T47D (cell line): ENCODE measurements around the gene CLEC17A.

ENCODE experiments used
- DNase-seq, 2 experiments: peaks; one replicate each; pipeline versions ENCODE4 v3.0.0 to v3.0.0-alpha.2; 2011 to 2012; ENCODE audit warnings: low read depth in 1 of 2, low spot score in 1 of 2
- JUND ChIP-seq: IDR thresholded peaks from 2 replicates; pipeline ENCODE4 v1.6.1; 2012; ENCODE audit warnings: low read depth
- in situ Hi-C: cut with HindIII; loops from 2 replicates; pipeline ENCODE4 v1.10.0; 2016; ENCODE audit warnings: low sequenced_read_pairs, low pct_unique_long_range_greater_than_20kb

CLEC17A gene

DNA sequence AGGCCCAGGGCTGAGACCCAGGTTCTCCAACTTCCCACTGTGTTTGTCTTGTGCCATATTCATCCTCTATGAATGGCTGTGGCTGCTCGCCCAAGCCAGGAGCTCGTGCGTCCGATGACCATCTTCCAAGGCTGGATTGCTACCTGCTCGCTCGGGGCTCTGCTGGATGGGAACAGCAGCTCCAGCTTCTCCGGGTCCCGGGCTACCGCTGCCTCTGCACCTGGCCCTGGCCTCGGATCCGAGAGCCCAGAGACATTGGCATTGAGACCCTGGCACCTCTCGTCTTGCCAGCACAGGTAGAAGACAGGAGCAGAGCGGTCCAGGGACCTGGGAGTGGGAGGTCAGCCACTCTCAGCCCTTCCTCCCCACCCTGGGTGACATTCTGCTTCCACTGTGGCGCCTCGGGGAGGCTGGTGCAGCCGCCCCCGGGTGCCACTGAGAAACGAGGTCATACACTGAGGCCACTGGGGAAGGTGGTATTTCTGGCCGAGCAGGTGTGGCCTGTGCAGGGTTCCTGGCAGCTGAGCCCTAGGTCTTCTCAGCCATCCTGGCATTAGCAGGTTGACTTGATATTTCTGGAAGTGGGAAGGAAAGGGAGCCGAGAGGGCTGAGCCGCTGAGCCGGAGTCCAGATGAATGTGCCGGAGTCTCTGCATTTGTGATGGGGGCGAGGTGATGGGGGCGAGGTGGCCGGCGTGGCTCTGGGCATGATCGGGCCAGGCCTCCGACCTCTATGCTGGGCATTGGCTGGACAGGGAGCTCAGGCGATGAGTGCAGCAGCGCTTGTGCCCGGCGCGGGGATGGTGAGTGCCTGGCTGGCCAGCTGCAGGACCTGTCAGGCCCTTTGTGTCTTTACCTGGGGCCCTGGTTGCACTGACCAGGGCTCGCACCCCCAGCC, 29.6 kb upstream of the CLEC17A start:
- DNase-seq = peak in 1 of 2 experiments; percentile 76
- in situ Hi-C loops = no loop called here
- TF ChIP-seq JUND = no peak

DNA sequence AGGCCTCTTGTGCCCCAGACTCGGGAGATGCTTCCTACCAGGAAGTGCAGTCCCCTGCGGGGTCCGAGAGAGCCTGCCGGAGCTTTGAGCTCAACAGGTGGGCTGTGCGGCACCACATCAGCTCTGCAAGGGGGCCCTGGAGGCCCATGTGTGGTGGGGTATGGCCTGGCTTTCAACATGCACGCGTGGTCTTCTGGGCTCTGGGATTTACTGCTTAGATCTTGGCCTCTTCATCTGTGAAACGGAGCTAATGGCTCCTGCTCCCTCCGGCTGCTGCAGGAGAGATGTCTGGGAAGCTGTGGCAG, 29.0 kb upstream of the CLEC17A start:
- no peak for DNase-seq
- TF ChIP-seq JUND = no peak
- in situ Hi-C loops = no loop called here

DNA sequence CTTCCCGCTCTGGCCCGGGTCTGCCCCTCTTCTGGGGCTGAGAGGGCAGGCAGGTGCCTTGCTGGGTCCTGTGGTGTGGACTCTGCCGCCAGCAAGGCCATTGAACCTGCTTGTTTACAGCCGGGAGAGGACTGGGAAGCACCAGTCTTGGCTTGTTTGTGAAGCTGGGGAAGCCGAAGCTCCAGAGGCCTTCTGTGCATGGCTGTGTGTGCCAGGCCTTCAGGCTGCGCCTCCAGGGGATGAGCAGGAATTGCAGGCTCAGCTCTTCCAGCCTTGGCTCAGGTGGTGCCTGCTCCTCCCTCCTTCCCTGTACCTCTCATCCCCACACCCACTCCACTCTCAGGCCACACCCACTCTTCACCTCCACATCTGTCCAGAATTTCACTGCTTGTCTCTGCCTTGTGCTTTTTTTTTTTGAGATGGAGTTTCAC, 28.5 kb upstream of the CLEC17A start:
- TF ChIP-seq JUND = no peak
- in situ Hi-C loops = no loop called here
- DNase-seq = peak in 1 of 2 experiments; percentile 82

DNA sequence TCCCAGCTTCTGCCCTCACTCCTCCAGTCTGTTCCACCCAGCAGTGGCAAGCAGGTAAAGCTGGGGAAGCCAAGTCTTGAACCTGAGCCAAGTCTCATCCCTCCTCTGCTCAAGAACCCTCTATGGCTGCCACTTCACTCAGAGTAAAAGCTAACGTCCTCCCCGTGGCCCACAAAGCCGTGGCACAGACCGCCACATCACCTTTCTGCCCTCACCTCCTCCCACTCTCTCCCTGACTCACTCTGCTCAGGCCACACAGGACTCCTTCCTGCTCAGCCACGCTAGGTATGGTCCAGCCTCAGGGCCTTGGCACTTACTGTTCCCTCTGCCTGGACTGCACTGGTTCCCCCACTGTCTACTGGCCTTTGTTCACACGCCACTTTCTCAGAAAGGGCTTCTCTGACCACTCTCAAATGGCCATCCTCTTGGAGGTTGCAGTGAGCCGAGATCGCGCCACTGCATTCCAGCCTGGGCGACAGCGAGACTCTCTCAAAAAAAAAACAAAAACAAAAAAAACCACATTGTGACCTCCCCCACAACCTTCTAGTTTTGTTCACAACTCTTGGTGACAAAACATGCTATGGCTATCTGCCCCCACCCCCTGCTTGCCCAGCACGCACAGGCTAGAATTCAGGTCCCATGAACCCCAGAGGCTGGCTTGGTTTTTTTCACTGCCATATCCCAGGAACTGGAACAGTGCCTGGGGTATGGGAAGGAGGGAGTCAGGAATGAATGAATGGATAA, 26.8 kb upstream of the CLEC17A start:
- no peak for TF ChIP-seq JUND
- in situ Hi-C loops = no loop called here
- peak in 1 of 2 experiments; percentile 66 for DNase-seq

DNA sequence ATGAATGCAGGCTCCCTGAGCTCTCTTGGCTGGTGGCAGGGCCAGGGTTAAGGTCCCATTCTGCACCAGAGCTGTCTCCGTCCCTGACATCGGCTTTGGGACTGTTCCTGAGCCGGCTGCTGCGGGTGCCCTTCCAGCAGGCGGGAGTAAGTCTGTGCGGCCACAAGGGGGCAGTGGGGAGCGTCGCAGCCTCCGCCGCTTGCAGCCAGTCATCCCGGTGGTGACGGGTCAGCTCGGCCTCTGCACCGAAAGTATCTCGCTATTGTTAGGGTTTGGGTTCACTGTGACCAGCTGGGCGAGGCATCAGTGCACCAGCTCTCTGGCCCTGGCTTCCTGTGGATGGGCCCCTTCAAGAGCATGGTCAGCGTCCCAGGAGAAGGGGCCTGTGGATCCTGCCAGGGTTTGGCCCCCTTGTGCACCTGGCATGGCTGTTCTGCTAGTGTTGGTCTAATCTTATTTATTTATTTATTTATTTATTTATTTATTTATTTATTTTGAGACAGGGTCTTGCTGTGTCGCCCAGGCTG, 26.2 kb upstream of the CLEC17A start:
- peak in 1 of 2 experiments; percentile 78 for DNase-seq
- in situ Hi-C loops = no loop called here

DNA sequence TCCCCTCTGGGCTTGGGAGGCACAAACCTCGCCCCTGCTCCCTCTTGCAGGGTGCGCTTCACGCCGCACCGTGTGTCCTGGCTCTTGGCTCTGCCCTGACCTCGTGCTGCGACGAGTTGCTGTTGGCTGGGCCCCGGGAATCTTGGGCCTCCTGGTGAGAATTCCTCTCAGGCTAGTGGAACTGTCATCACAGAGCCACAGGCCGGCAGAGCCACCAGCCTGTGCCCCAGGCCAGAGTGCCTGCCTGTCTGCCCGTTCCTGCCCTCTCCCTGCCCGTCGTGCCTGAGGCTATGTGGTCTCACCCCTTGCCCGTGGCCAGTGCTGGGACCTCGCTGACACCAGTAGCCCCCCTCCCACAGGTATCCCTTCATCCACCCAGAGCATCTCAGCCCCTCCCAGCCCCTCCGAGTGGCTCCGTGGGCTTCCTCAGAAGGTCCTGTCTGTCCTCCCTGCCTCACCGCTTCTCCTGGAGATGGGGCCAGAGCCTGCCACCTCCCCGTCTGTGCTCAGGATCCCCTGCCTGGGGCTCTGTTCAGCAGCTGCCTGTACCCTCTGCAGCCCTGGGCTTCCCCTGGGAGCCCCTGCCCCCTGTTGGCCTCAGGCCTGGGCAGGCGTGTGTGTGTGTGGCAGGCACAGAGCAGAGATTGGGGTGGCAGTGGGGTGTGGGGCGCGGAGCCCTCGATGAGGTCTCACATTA, 24.4 kb upstream of the CLEC17A start:
- DNase-seq = no peak
- no peak for TF ChIP-seq JUND
- in situ Hi-C loops = no loop called here

More for the DNA sequence above, 26.2 kb upstream of the CLEC17A start:
- no peak for TF ChIP-seq JUND

DNA sequence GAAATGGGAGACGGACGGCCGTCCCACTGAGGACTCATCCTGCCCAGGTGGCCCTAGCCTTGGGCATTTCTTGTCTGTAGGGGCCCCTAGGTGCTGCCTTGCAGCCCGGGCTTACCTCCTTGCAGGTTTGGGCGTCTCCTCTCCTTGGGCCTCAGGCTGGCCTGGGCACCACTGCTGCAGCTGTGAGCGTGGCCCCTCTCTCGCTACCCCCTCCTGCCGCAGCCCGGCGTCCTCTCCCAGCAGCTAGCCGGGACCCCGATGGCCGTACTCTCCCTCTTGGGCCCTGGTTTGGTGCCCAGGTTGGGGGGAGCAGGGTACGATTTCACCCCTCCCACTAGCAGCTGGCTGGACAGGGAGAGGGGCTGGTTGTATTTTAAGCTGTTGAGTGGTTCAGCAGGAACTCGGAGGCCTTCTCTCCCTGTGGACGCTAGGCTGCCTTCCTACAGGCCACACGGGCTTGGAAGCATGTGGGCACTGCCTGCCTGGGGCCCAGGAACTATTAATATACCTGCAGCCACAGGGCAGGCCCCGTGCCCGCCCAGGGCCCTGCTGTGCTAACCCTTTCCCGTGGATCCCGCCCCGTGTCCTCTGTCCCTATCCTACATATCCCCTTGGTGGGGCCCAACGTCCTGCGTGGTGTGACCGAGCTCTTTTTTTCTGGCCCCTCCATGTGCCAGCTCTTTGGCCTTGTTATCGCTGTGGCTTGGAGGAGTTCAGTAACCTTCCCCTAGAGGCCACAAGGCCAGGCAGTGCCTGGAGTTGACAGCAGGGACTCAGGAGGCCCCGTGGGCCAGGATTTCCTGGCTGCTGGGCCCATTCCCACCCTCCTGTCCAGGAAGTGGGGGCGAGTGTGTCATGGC, 22.7 kb upstream of the CLEC17A start:
- in situ Hi-C loops = no loop called here
- no peak for TF ChIP-seq JUND
- DNase-seq = no peak

DNA sequence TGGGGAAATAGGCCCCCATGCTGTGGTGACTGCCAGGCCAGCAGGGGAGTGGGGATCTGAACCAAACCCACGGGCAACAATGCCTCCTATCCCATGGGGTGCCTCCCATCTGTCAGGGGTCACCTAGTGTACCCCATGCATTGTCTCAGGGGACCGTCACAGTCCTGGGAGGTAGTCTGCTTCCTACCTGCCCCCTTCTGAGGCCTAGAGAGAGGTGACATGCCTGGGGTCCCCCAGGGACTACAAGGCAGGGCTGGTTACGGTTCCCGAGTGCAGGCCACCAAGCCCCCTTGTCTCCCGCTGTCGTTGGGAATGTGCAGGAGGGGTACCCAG, 22.1 kb upstream of the CLEC17A start:
- TF ChIP-seq JUND = no peak
- DNase-seq = no peak
- in situ Hi-C loops = no loop called here

DNA sequence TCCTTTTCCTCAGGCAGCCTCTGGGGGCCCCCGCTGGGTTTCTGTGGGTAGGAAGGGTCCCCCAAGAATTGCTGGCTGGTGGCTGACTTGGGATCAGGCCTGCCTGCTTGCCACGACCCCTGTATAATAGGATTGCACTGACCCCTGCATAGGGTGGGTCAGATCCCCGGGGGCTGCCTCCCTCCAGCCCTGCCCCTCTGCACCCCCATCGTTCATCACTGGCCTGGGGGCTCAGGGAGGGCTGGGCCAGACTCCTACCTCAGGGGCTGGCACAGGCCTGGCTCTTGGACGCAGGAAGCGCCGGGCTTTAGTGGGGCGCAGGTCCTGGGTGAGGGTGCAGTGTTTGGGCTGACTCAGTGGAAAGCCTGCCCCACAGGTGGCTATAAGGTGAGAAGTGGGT, 21.6 kb upstream of the CLEC17A start:
- in situ Hi-C loops = no loop called here
- DNase-seq = no peak
- no peak for TF ChIP-seq JUND

DNA sequence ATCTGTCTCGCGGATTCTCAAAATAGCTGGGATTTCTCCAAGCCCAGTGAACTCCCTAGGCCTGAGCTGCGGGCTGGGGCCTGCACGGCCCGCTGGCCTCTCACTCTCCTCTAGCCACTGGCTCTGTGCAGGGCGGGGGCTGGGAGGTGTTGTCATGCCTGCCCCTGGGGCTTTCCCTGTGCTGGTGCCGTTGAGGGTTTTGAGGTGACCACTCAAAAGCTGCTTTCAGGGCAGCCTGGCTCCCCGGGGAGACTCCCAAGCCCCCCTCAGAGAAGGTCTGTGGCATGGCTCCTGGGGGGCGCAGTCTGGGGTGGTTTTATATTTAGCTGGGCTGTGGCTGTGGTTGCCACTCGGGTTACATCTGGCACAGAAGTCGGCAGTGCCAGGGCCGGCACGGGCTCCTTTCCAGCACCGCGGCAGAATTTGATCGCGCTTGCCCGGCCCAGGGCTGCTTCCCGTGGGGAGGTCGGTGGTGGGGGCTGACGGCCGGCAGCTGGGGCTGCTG, 21.0 kb upstream of the CLEC17A start:
- TF ChIP-seq JUND = no peak
- peak in 1 of 2 experiments; percentile 27 for DNase-seq
- in situ Hi-C loops = no loop called here

DNA sequence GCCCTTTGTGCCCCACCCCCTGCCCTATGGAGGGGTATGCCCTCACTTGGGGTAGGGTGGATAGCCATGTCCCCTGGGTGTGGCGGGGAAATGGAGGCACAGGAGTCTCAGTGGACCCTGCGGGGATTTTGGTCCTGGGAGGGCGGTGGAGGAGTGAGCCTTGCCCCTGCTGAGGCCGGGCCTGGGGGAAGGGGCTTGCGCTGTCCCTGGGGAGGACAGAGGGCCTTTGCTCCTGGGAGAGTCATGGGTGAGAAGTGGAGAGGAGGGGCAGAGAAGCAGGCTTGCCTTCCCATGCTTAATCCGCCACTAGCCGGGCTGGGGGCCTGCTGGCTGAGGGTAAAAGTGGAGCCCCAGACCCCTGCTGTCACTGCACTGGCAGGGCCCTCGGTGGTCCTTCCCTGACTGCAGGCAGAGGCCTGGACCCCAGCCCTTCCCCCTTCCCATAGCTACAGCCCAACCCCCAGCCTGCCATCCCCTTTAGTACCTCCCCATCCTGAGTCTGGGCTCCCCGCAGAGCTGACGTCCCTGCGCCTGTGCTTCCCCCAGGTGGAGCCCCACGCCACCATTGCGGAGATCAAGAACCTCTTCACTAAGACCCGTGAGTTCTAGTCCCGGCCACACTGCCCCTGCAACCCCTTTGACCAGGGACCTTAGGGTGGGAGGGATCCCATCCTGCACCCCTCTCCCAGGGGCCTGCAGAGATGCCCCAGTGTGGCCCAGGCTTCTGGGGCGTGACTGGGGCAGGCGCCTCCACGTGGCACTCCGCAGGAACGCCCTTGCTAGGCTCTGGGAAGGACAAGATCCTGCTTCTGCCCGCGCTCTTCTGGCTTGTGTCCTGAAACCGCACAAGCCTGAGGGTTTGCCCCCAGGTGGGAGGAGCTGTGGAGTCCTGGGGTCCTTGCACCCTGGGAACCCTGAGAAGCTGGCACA, 20.0 kb upstream of the CLEC17A start:
- no peak for DNase-seq
- no peak for TF ChIP-seq JUND
- in situ Hi-C loops = no loop called here
